GM18907 (cell line): ENCODE results near the gene CRYBB1.
A peak's percentile ranks its signal among the peaks of the same experiment; 100 is the strongest.
"Not testable (repeated sequence)": the region's sequence is repeated elsewhere in the genome, so short reads cannot be mapped to it uniquely, and the experiment has no call there.

ENCODE experiments used
- ATAC-seq: cut with Tn5 transposase; IDR thresholded peaks from one replicate; pipeline ENCODE4 v1.9.1; 2021; ENCODE audit warnings: mild to moderate bottlenecking, moderate library complexity; ENCODE audit not compliant: unreplicated experiment

CRYBB1 gene

GRCh38 chr22:26642465-26643417, 24.9 kb upstream of the CRYBB1 start:
- ATAC-seq, result no peak

GRCh38 chr22:26636296-26636695, 18.5 kb upstream of the CRYBB1 start:
- ATAC-seq, result no peak

DNA sequence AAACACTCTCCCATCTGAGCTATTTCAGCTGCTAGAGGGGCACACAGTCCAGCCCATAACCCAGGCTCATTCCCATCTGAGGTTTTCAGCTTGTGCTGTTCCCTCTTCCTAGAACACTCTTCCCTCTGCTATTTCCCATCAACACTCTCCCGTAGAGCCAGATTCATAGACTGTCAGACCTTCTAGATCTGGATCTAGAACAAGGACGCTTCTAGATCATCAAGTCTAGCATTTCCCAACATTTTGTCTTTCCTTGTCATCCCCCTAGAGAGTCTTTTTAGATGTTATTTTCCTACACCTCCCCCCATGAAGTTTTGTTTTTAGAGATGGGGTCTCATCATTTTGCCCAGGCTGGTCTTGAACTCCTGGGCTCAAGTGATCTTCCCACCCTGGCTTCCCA, 17.3 kb upstream of the CRYBB1 start:
- ATAC-seq, result no peak

- ATAC-seq, result no peak
Observed at GRCh38 chr22:26634189-26634588, 16.4 kb upstream of the CRYBB1 start.

DNA sequence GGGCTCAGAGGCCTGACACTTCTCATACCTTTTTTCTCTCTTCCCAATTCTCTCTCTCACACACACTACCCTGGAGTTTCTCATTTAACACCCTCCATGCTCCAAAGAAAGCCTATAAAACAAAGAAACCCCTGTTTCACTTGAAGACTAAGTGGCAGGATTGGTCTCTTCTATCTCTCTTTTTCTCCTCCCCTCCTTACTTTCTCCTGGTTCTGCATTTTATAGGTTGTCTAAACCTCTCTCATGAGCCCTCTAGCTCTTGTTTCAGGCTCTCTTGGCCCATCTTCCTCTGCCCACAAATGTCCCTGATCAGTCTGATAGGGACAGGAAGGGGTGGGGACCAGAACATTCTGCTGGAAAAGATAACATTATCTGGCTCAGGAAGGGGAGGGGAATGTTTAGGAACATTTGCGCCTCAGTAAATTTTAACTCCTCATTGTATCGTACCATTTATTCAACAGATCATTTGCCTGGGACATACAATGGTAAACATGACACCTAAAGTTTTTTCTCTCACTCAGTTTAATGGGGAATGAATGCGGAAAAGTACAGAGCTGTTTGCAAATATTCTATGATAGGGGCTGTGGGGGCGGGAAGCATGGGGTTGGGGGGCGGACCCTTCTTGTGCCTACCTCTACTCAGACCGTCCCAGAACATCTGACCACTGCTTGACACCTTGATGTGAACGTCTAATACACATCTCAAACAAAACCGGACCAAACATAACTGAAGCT, 14.8 kb upstream of the CRYBB1 start:
- no peak for ATAC-seq

GRCh38 chr22:26631282-26631681, 13.5 kb upstream of the CRYBB1 start:
- no peak for ATAC-seq

DNA sequence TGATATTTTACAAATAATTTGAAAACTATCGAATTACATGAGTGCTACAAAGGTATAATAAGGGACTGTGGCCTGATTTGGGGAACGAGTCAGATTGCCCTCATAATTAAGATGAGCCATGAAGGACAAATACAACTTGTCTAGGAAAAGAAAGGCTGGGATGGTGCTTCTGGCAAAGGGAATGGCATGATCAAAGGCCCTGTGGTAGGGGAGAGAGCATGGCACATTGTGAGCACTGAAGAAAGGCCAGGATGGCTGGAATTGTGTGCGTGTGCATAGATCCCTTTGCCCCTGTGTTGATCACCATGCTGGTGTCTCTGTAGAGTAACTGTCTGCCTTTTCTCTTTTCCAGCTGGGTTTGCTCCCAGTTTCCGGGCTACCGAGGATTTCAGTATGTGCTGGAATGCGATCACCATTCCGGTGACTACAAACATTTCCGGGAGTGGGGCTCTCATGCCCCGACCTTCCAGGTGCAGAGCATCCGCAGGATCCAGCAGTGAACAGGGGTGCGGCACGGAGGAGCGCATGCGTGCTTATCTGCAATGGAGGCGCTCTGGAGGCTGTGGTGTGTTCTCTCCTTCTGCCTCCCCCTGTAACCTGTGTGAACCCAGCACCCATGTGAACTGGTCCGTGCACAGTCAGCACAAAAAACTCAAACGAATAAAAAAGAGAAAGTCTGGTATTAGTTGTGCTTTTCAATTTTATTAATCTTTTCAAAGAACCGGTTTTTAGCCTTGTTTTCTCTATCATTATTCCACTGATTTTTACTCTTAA, 12.3 kb upstream of the CRYBB1 start:
- no peak for ATAC-seq

DNA sequence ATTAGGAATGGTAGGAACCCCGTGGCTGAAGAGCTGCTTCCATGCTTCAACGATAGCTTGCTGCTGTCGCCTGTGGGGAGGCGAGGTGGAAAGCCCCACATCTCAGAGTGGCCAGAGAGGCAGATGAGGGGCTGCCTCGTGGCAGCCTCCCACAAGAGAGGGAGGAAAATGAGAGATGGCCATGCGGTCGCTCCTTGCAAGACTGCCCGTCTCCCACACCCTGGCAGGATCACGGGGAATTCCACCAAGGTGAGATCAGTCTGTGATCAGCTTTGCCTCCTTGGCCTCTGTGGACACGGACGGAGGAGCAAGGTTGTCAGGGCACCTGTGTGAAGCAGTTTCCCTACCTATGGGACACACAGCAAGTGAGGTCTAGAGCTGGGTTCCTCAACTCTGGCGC, 7.0 kb upstream of the CRYBB1 start:
- no peak for ATAC-seq

DNA sequence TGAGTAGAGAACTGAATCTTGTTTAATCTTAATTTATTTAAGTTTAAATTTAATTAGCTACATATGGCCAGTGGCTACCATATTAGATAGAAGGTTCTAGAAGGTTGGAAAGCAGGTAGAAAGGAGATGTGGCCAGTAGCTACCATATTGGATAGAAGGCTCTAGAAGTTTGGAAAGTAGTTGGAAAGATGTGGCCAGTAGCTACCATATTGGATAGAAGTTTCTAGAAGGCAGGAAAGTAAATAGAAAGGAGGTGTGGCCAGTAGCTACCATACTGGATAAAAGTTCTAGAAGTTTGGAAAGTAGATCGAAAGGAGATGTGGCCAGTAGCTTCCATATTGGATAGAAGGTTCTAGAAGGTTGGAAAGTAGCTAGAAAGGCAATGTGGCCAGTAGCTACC, 6.2 kb upstream of the CRYBB1 start:
- ATAC-seq, result no peak

DNA sequence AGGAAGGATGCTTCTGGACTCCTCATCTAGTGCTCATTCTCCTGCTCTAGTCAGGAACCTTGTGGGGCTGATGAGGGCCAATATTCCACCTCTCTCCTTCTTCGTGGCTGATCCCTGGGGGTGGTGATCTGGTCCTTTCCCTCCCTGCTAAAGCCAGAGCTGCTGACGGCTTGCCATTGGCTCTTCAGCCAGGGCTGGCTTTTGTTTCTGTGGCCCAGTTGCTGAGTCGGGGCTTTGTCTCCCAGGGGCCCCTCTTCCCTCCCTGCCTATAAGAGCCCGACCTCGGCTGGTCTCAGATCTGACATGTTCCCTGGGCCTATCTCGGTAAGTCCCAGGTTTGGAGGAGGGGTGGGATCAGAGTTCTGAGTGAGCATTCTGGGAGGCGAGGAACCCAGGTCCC, 3.8 kb upstream of the CRYBB1 start, which contains the start of gene CRYBA4:
Gene CRYBA4, plus strand, starts transcription at position 301 of the 400 bp plus-strand sequence. CDS start 634 bp downstream, outside the sequence.
- ATAC-seq, result no peak

- ATAC-seq, result no peak
Observed at GRCh38 chr22:26620197-26620596, 2.4 kb upstream of the CRYBB1 start.

GRCh38 chr22:26619510-26619909, 1.7 kb upstream of the CRYBB1 start:
- no peak for ATAC-seq

- no peak for ATAC-seq
Observed at GRCh38 chr22:26618455-26618854, 628 bp upstream of the CRYBB1 start.

GRCh38 chr22:26616650-26617049, 1.2 kb downstream of the CRYBB1 start:
- ATAC-seq, result no peak

DNA sequence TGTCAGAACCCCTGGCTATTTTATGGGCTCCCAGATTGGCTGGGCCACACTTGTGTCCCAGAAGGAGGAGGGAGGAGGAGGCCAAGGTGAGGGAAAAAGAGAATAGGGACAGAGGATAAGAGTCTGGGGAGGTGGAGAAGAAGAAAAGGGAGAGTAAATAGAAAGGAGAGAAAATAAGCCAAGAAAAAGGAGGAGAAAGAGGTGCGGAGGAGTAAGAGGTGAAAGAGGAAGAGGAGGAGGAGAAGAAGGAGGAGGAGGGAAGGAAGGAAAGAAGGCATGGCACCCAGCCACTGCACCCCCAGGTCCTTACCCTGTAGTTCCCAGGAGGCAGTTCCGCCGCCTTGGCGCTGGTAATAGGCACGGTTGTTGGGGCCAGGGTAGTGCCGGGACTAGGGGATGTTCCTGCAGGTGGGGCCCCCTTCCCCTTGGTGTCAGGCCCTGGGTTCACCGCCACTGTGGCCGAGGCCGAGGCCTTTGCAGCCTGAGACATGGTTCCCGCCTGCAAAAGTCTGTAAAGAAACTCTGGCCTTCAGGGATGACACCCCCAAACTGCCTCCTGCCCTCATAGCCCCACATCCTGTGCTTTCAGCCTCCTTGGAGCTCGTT, 1.9 kb downstream of the CRYBB1 start:
- no peak for ATAC-seq

- ATAC-seq, result peak; percentile 54
Observed at GRCh38 chr22:26615149-26615548, 2.7 kb downstream of the CRYBB1 start.

DNA sequence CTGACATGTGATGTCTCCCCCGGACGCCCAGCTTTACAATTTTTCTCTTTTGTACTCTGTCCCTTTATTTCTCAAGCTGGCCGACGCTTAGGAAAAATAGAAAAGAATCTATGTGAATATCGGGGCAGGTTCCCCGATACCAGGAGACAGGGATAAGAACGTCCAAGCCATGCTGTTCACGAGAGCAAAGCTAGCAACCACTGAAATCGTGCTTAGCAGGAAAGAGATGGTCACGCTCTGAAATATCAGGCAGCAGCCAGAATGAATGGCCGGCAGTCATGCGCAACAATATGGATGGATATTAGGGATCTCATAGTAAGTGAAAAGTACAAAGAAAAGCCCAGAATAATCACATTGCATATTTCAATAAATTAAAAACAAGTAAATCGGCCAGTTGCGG, 3.5 kb downstream of the CRYBB1 start:
- no peak for ATAC-seq

DNA sequence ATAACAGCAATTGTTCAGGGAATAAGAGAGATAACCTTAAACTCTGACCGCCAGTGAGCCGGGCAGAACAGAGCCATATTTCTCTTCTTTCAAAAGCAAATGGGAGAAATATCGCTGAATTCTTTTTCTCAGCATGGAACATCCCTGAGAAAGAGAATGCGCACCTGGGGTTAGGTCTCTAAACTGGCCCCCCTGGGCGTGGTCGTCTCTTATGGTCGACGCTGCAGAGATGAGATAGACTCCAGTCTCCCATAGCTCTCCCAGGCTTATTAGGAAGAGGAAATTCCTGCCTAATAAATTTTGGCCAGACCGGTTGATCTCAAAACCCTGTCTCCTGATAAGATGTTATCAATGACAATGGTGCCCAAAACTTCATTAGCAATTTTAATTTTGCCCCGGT, 4.1 kb downstream of the CRYBB1 start:
- not testable (repeated sequence) for ATAC-seq

DNA sequence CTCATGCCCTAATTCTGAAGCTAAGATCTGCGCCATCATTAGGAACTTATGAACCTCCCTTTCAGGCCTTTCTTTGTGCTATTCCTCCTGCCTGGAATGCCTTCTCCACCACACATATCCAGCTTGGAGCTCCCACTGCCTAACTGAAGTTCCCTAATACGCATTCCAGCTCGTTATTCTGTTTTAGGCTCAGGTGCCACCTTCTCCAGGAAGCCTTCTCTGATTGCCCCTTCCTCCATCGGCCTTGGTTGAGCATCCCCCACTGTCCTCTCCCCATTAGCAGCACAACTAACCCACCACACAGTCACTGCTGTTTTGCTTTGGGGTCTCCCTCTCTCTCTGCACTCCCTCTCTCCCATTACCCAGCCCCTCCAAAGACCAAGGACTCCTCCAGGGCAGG, 5.2 kb downstream of the CRYBB1 start:
- ATAC-seq, result no peak

GRCh38 chr22:26610996-26611395, 6.8 kb downstream of the CRYBB1 start:
- no peak for ATAC-seq
